ENCODE measurements around the gene TENT4A. TPM values are rescaled to one million over a fixed set of nuclear protein-coding genes. Genes with fewer than 3 reads are reported as not detected.

The TENT4A gene
- total and polyA plus RNA-seq, 2 experiments from 2014 or later: 6.8 to 14.1 TPM

DNA sequence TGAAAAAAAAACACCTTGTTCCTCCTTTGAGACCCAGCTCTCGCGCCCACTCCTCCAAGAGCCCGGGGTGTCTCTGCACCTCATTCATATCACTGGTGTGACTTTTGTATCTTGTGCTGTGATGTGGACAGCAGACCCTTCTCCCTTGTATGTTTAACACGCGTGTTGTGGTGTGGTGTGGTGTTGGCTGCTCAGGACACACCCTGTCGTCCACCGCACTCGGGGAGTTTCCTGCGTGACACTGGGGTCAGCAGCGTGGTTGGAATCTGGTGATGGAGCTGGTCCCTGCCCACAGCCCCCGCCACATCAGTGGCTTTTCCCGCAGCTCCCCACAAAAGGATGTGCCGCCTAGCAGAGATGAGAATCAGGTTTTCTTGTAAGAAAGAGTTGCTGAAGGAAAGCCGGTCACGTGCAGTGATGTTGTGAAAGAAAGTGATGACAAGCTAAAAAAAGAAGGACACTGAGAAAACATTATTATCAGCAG lies 61.5 kb downstream of the TENT4A start:
- no peak overlapping the region for H3K27ac ChIP-seq
- H3K4me2 ChIP-seq: no peak overlapping the region
- no peaks in the 10 kb centered on the region for H3K9me2 ChIP-seq (replicated peaks; ENCODE audit: insufficient read depth)
- no peaks in the 10 kb centered on the region for H3K27me3 ChIP-seq
- H3K4me3 ChIP-seq: no peak overlapping the region
- no peak overlapping the region for H2AFZ ChIP-seq
- TF ChIP-seq, protein P1, sequence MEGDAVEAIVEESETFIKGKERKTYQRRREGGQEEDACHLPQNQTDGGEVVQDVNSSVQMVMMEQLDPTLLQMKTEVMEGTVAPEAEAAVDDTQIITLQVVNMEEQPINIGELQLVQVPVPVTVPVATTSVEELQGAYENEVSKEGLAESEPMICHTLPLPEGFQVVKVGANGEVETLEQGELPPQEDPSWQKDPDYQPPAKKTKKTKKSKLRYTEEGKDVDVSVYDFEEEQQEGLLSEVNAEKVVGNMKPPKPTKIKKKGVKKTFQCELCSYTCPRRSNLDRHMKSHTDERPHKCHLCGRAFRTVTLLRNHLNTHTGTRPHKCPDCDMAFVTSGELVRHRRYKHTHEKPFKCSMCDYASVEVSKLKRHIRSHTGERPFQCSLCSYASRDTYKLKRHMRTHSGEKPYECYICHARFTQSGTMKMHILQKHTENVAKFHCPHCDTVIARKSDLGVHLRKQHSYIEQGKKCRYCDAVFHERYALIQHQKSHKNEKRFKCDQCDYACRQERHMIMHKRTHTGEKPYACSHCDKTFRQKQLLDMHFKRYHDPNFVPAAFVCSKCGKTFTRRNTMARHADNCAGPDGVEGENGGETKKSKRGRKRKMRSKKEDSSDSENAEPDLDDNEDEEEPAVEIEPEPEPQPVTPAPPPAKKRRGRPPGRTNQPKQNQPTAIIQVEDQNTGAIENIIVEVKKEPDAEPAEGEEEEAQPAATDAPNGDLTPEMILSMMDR (IDR thresholded peaks at IDR 0.05; ENCODE audit: poor library complexity): no peak
- TF ChIP-seq EZH2phosphoT487 (IDR thresholded peaks at IDR 0.05; ENCODE audit: low read depth, severe bottlenecking, unreplicated experiment) (no peak), EZH2 (IDR thresholded peaks at IDR 0.05; ENCODE audit: borderline replicate concordance) (no peak)
- no peaks in the 10 kb centered on the region for H3K36me3 ChIP-seq (replicated peaks; ENCODE audit: insufficient read depth, low read depth)
- H3K9me3 ChIP-seq (ENCODE audit: low read depth): no peaks in the 10 kb centered on the region
- no peaks in the 10 kb centered on the region for H4K20me1 ChIP-seq (ENCODE audit: insufficient read depth, poor library complexity, severe bottlenecking)
- H3K4me1 ChIP-seq (ENCODE audit: insufficient read depth): no peaks in the 10 kb centered on the region
- WGBS (ENCODE audit: low lambda C conversion rate, missing lambda C conversion rate): 95% methylated on average over 15 of the region's 15 CpGs
- no peak for DNase-seq (ENCODE audit: low spot score)
- H3K79me2 ChIP-seq: no peaks in the 10 kb centered on the region

DNA sequence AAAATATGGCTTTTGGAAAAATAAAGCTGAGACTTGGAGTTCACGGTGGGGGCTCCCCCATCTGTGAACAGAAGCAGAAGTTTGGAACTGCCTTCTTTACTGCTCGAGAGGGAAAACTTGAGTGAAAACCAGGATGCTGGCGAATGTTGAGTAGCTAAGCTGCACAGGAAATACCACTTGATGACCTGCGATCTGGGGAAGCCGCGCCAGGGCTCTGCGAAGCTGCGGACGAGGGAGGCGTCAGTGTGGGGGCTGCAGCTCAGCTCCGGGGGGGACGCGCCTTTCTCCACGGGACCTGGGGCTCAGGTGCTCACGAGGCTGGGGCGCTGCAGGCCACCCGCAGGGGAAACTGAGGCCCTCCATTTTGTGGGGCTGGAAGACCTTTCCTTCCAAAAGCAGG lies 62.3 kb downstream of the TENT4A start:
- Histone ChIP-seq H3K9me2 (replicated peaks; ENCODE audit: insufficient read depth) (no peaks in the 10 kb centered on the region), H3K27me3 (no peaks in the 10 kb centered on the region), H3K4me1 (ENCODE audit: insufficient read depth) (no peaks in the 10 kb centered on the region), H3K9me3 (ENCODE audit: low read depth) (no peaks in the 10 kb centered on the region), H3K27ac (no peak overlapping the region), H4K20me1 (ENCODE audit: insufficient read depth, poor library complexity, severe bottlenecking) (no peaks in the 10 kb centered on the region), H2AFZ (no peak overlapping the region), H3K36me3 (replicated peaks; ENCODE audit: insufficient read depth, low read depth) (no peaks in the 10 kb centered on the region), H3K79me2 (no peaks in the 10 kb centered on the region), H3K4me2 (no peak overlapping the region), H3K4me3 (no peak overlapping the region)
- TF ChIP-seq EZH2phosphoT487 (IDR thresholded peaks at IDR 0.05; ENCODE audit: low read depth, severe bottlenecking, unreplicated experiment): no peak
- TF ChIP-seq EZH2 (IDR thresholded peaks at IDR 0.05; ENCODE audit: borderline replicate concordance): no peak
- TF ChIP-seq, protein P1 (IDR thresholded peaks at IDR 0.05; ENCODE audit: poor library complexity): no peak
- WGBS (ENCODE audit: low lambda C conversion rate, missing lambda C conversion rate): 90% methylated on average over 17 of the region's 17 CpGs
- no peak for DNase-seq (ENCODE audit: low spot score)

GRCh38 chr5:6780802-6781391 lies 67.7 kb downstream of the TENT4A start:
- WGBS (ENCODE audit: low lambda C conversion rate, missing lambda C conversion rate): 92% methylated on average over 7 of the region's 7 CpGs
- Histone ChIP-seq H3K4me3 (no peak overlapping the region), H3K9me2 (replicated peaks; ENCODE audit: insufficient read depth) (no peaks in the 10 kb centered on the region), H3K27me3 (no peaks in the 10 kb centered on the region), H2AFZ (no peak overlapping the region), H3K4me1 (ENCODE audit: insufficient read depth) (no peaks in the 10 kb centered on the region), H3K36me3 (replicated peaks; ENCODE audit: insufficient read depth, low read depth) (no peaks in the 10 kb centered on the region), H3K9me3 (ENCODE audit: low read depth) (no peaks in the 10 kb centered on the region), H3K79me2 (no peaks in the 10 kb centered on the region), H3K27ac (no peak overlapping the region), H3K4me2 (no peak overlapping the region), H4K20me1 (ENCODE audit: insufficient read depth, poor library complexity, severe bottlenecking) (no peaks in the 10 kb centered on the region)
- no peak for DNase-seq (ENCODE audit: low spot score)
- TF ChIP-seq, protein P1 (IDR thresholded peaks at IDR 0.05; ENCODE audit: poor library complexity): peak; percentile 15
- no peak for TF ChIP-seq EZH2 (IDR thresholded peaks at IDR 0.05; ENCODE audit: borderline replicate concordance)

All from hepatocyte (in vitro differentiated cells).